GM21423 (cell line): ENCODE measurements around the gene SYNPR.

Experiments used
- ATAC-seq: cut with Tn5 transposase; IDR thresholded peaks from one replicate; pipeline ENCODE4 v1.9.1; 2021; ENCODE audit warnings: mild to moderate bottlenecking, moderate library complexity; ENCODE audit not compliant: unreplicated experiment

Gene SYNPR

GRCh38 chr3:63523100-63523499 lies 245.0 kb downstream of the SYNPR start:
- ATAC-seq, result no peak

GRCh38 chr3:63528325-63529000 lies 250.4 kb downstream of the SYNPR start:
- no peak for ATAC-seq

- ATAC-seq, result no peak
Measured at GRCh38 chr3:63532521-63532920, 254.4 kb downstream of the SYNPR start.

- ATAC-seq, result no peak
Measured at GRCh38 chr3:63538919-63539318, 260.8 kb downstream of the SYNPR start.

- ATAC-seq, result no peak
Measured at GRCh38 chr3:63555767-63556166, 277.7 kb downstream of the SYNPR start.

- no peak for ATAC-seq
Measured at GRCh38 chr3:63556401-63556800, 278.3 kb downstream of the SYNPR start.

- ATAC-seq, result no peak
Measured at GRCh38 chr3:63557912-63558311, 279.8 kb downstream of the SYNPR start.

GRCh38 chr3:63559884-63560283 lies 281.8 kb downstream of the SYNPR start:
- ATAC-seq, result no peak

- ATAC-seq, result no peak
Measured at GRCh38 chr3:63561879-63562278, 283.8 kb downstream of the SYNPR start.

GRCh38 chr3:63562323-63562722 lies 284.2 kb downstream of the SYNPR start:
- ATAC-seq, result no peak

GRCh38 chr3:63563572-63563971 lies 285.5 kb downstream of the SYNPR start:
- ATAC-seq, result no peak

- ATAC-seq, result no peak
Measured at GRCh38 chr3:63565220-63565619, 287.1 kb downstream of the SYNPR start.

- no peak for ATAC-seq
Measured at GRCh38 chr3:63571682-63572081, 293.6 kb downstream of the SYNPR start.

- no peak for ATAC-seq
Measured at GRCh38 chr3:63576846-63577245, 298.7 kb downstream of the SYNPR start.

- ATAC-seq, result no peak
Measured at GRCh38 chr3:63578858-63579257, 300.8 kb downstream of the SYNPR start.

GRCh38 chr3:63580151-63580550 lies 302.0 kb downstream of the SYNPR start:
- ATAC-seq, result no peak

- no peak for ATAC-seq
Measured at GRCh38 chr3:63582943-63583500, 304.9 kb downstream of the SYNPR start.

- ATAC-seq, result no peak
Measured at GRCh38 chr3:63584681-63585080, 306.6 kb downstream of the SYNPR start.

- no peak for ATAC-seq
Measured at GRCh38 chr3:63585927-63586326, 307.8 kb downstream of the SYNPR start.

- ATAC-seq, result no peak
Measured at GRCh38 chr3:63588895-63589294, 310.8 kb downstream of the SYNPR start.

GRCh38 chr3:63593779-63594178 lies 315.7 kb downstream of the SYNPR start:
- ATAC-seq, result no peak

- ATAC-seq, result no peak
Measured at GRCh38 chr3:63595221-63595620, 317.1 kb downstream of the SYNPR start.

- no peak for ATAC-seq
Measured at GRCh38 chr3:63597019-63597418, 318.9 kb downstream of the SYNPR start.
